Measurements from ENCODE around the gene CTDSPL2. TPM values are rescaled to one million over a fixed set of nuclear protein-coding genes. Genes with fewer than 3 reads are reported as not detected.

The CTDSPL2 gene
- total and polyA plus RNA-seq, 2 of the 8 experiments (the other 6 are each of a cell fraction or from before 2014, with no cell fraction given) = 25.2 to 64.7 TPM

GRCh38 chr15:44471885-44472455 is 44.5 kb downstream of the CTDSPL2 start:
- H3K56ac ChIP-seq (replicated peaks; ENCODE audit: insufficient read length, low read depth, low read length) = no peak overlapping the region
- peaks cover 0 to 68% of the 10 kb centered on the region in 2 experiments; a peak in 2 of 4 replicates for H3K79me2 ChIP-seq (ENCODE audit: control insufficient read depth in 1 of 2, insufficient read depth in 2 of 2, low read length in 2 of 2)
- H2BK15ac ChIP-seq (ENCODE audit: low read length) = no peak overlapping the region
- ChIA-PET POLR2A (ENCODE audit: partially characterized antibody) (interaction anchor here (1.0 to 1.1 kb wide), 3 partner anchors 9 to 42 kb away, joined by 3 read pairs; no protein-coding TSS in a partner anchor), CTCF (ENCODE audit: partially characterized antibody) (interaction anchor here (2.0 kb wide), 1 partner anchor 29 kb away, joined by 5 read pairs; no protein-coding TSS in a partner anchor)
- H3K14ac ChIP-seq (ENCODE audit: insufficient read length) = no peak overlapping the region
- no peak overlapping the region for H4K91ac ChIP-seq (replicated peaks; ENCODE audit: insufficient read length, low read length)
- H2BK12ac ChIP-seq (ENCODE audit: low read depth, low read length) = no peak overlapping the region
- H2BK20ac ChIP-seq (ENCODE audit: low read length) = no peak overlapping the region
- no peak overlapping the region for H3K4me3 ChIP-seq (ENCODE audit: extremely low read depth in 1 of 4, insufficient read depth in 2 of 4, low read depth in 3 of 4, low read length in 4 of 4)
- no peak overlapping the region for H3K4me2 ChIP-seq (ENCODE audit: insufficient read depth in 1 of 2, low read depth in 2 of 2, low read length in 2 of 2)
- H3K18ac ChIP-seq (ENCODE audit: extremely low read depth, low read length) = no peak overlapping the region
- no peaks in the 10 kb centered on the region for H3K79me1 ChIP-seq (ENCODE audit: low read depth, low read length)
- no peak for DNase-seq (ENCODE audit: low read depth in 1 of 2, low spot score in 2 of 2)
- WGBS, 2 experiments (ENCODE audit: extremely low coverage in 1 of 2, insufficient coverage in 1 of 2, insufficient read length in 1 of 2, insufficient replicate concordance in 2 of 2, low coverage in 1 of 2, low lambda C conversion rate in 2 of 2, missing lambda C conversion rate in 1 of 2) = 96% methylated on average over 2 of the region's 2 CpGs; no CpG with 5 or more reads in 1 of the 2 experiments
- no peak overlapping the region for H2AK5ac ChIP-seq (ENCODE audit: low read depth, low read length)
- no peak overlapping the region for H2BK5ac ChIP-seq (ENCODE audit: low read depth, low read length)
- H3K9ac ChIP-seq (replicated peaks in 1 of 4; ENCODE audit: extremely low read depth in 1 of 4, low read depth in 3 of 4, low read length in 3 of 4) = no peak overlapping the region
- no peak overlapping the region for H3K27ac ChIP-seq (ENCODE audit: low read depth, low read length)
- H3K9me3 ChIP-seq (ENCODE audit: insufficient read depth in 2 of 2, low read depth in 1 of 2, low read length in 1 of 2) = no peaks in the 10 kb centered on the region; a peak in 1 of 4 replicates
- peaks cover 0 to 2% of the 10 kb centered on the region in 2 experiments for H4K20me1 ChIP-seq (replicated peaks in 1 of 2; ENCODE audit: control insufficient read depth in 1 of 2, insufficient read depth in 2 of 2, low read length in 2 of 2)
- H3K4me1 ChIP-seq (replicated peaks in 1 of 4; ENCODE audit: control insufficient read depth in 3 of 4, insufficient read depth in 4 of 4, low read length in 3 of 4) = no peaks in the 10 kb centered on the region
- H2AFZ ChIP-seq (ENCODE audit: low read length) = no peak overlapping the region
- H4K5ac ChIP-seq (ENCODE audit: insufficient read length, low read depth, low read length) = no peak overlapping the region
- FAIRE-seq = no peak
- peaks cover 0 to 22% (median 1%) of the 10 kb centered on the region in 4 experiments; a peak in 2 of 8 replicates for H3K36me3 ChIP-seq (ENCODE audit: control insufficient read depth in 2 of 4, insufficient read depth in 4 of 4, low read length in 3 of 4)
- H3K4ac ChIP-seq (replicated peaks; ENCODE audit: insufficient read length, low read depth, low read length) = no peak overlapping the region
- no peaks in the 10 kb centered on the region for H3K23me2 ChIP-seq (ENCODE audit: low read depth, low read length)
- H4K8ac ChIP-seq (ENCODE audit: extremely low read depth, insufficient read depth, low read length) = no peak overlapping the region
- H3K23ac ChIP-seq (ENCODE audit: insufficient read length) = no peak overlapping the region
- H2BK120ac ChIP-seq (replicated peaks; ENCODE audit: low read depth, low read length) = no peak overlapping the region
- H3K27me3 ChIP-seq (replicated peaks in 1 of 4; ENCODE audit: control insufficient read depth in 3 of 4, extremely low read depth in 1 of 4, insufficient read depth in 3 of 4, low read length in 3 of 4) = no peaks in the 10 kb centered on the region
- TF ChIP-seq RFX5 (IDR thresholded peaks at IDR 0.05; ENCODE audit: borderline replicate concordance, low read depth, low read length) (no peak), TAF1 (IDR thresholded peaks at IDR 0.05; ENCODE audit: low read depth, low read length) (no peak), TAF7 (optimal IDR thresholded peaks at IDR 0.05; ENCODE audit: borderline replicate concordance, low read depth, low read length) (no peak), BACH1 (IDR thresholded peaks at IDR 0.05; ENCODE audit: low read length) (no peak)
